Osteocyte (in vitro differentiated cells): Measurements from ENCODE around the gene GNAL. TPM values are rescaled to one million over a fixed set of nuclear protein-coding genes. Genes with fewer than 3 reads are reported as not detected.
"Not testable (repeated sequence)": the region's sequence is repeated elsewhere in the genome, so short reads cannot be mapped to it uniquely, and the experiment has no call there.

Source experiments
- DNase-seq: peaks from one replicate; pipeline ENCODE4 v3.0.0; 2021; ENCODE audit warnings: mixed read lengths; ENCODE audit not compliant: unreplicated experiment; ENCODE audit errors: extremely low spot score
- H3K27ac Mint-ChIP-seq: one replicate; pipeline ENCODE4 v1.8.0; 2021; ENCODE audit warnings: mild to moderate bottlenecking, mixed read lengths; ENCODE audit not compliant: unreplicated experiment
- H3K27me3 Mint-ChIP-seq: one replicate; pipeline ENCODE4 v1.8.0; 2021; ENCODE audit warnings: mixed read lengths; ENCODE audit not compliant: unreplicated experiment
- H3K36me3 Mint-ChIP-seq: one replicate; pipeline ENCODE4 v1.8.0; 2021; ENCODE audit warnings: mixed read lengths; ENCODE audit not compliant: unreplicated experiment
- H3K4me1 Mint-ChIP-seq: one replicate; pipeline ENCODE4 v1.8.0; 2021; ENCODE audit warnings: mixed read lengths; ENCODE audit not compliant: unreplicated experiment
- H3K4me3 Mint-ChIP-seq: one replicate; pipeline ENCODE4 v1.8.0; 2021; ENCODE audit warnings: mild to moderate bottlenecking, moderate library complexity, mixed read lengths; ENCODE audit not compliant: unreplicated experiment
- H3K9me3 Mint-ChIP-seq: one replicate; pipeline ENCODE4 v1.8.0; 2021; ENCODE audit warnings: mixed read lengths; ENCODE audit not compliant: unreplicated experiment
- CTCF ChIP-seq: fragments of 200-600 bp; sonication (generic); IDR thresholded peaks from 2 replicates; pipeline ENCODE4 v1.5.0; 2021; ENCODE audit warnings: antibody characterized with exemption, mild to moderate bottlenecking, moderate library complexity
- total RNA-seq: library from RNA; stranded (reverse); gene quantifications from 2 replicates; pipeline ENCODE4 v1.2.1, GENCODE V29; 2021

GNAL gene
- total RNA-seq, 1 donor from 2014 or later: 1.2 TPM

GRCh38 chr18:11849841-11850634 lies 161.0 kb downstream of the GNAL start:
- peak overlapping the region; percentile 100 for H3K4me3 Mint-ChIP-seq
- H3K36me3 Mint-ChIP-seq: peaks cover 2% of the 10 kb centered on the region
- peaks cover 6% of the 10 kb centered on the region for H3K27me3 Mint-ChIP-seq
- peak overlapping the region; percentile 100 for H3K27ac Mint-ChIP-seq
- no peaks in the 10 kb centered on the region for H3K9me3 Mint-ChIP-seq
- no peak for TF ChIP-seq CTCF
- no peak for DNase-seq
- H3K4me1 Mint-ChIP-seq: peaks cover 37% of the 10 kb centered on the region

- TF ChIP-seq CTCF: no peak
- peak overlapping the region; percentile 100 for H3K4me3 Mint-ChIP-seq
- peaks cover 2% of the 10 kb centered on the region for H3K36me3 Mint-ChIP-seq
- peaks cover 6% of the 10 kb centered on the region for H3K27me3 Mint-ChIP-seq
- no peaks in the 10 kb centered on the region for H3K9me3 Mint-ChIP-seq
- peak overlapping the region; percentile 100 for H3K27ac Mint-ChIP-seq
- DNase-seq: no peak
- H3K4me1 Mint-ChIP-seq: peaks cover 37% of the 10 kb centered on the region
Measured at GRCh38 chr18:11850821-11851145, 161.7 kb downstream of the GNAL start.

DNA sequence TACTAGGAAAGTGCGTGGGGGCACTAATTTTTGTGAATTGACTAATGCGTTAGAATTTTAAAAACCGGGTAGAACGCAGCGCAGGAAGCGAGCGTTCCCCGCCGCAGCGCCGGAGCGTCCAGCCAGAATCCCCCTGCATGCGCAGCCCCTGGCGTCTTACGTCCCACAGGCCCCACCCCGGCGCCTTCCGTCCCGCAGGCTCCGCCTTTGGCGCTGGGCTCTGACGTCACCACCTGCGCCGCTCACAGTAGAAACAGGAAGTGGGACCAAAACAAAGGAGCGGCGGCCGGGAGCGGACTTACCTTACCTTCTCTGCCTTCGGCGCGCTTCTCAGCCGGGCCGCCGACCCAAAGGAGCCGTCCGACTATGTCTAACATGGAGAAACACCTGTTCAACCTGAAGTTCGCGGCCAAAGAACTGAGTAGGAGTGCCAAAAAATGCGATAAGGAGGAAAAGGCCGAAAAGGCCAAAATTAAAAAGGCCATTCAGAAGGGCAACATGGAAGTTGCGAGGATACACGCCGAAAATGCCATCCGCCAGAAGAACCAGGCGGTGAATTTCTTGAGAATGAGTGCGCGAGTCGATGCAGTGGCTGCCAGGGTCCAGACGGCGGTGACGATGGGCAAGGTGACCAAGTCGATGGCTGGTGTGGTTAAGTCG lies 162.2 kb downstream of the GNAL start, which contains the start of gene CHMP1B:
Gene CHMP1B (plus strand): TSS at position 268 of the 660 bp plus-strand sequence. CDS start 99 bp downstream, at position 367.
- Mint-ChIP-seq H3K27me3 (peaks cover 4% of the 10 kb centered on the region), H3K36me3 (peaks cover 2% of the 10 kb centered on the region), H3K4me1 (peaks cover 41% of the 10 kb centered on the region), H3K9me3 (no peaks in the 10 kb centered on the region), H3K4me3 (peak within 1 kb of the TSS; percentile 100), H3K27ac (peak within 1 kb of the TSS; percentile 100)
- peak; percentile 98 for DNase-seq
- no peak for TF ChIP-seq CTCF

- peaks cover 46% of the 10 kb centered on the region for H3K4me1 Mint-ChIP-seq
- H3K9me3 Mint-ChIP-seq: no peaks in the 10 kb centered on the region
- DNase-seq: no peak
- H3K27ac Mint-ChIP-seq: peak overlapping the region; percentile 100
- peaks cover 2% of the 10 kb centered on the region for H3K36me3 Mint-ChIP-seq
- peak overlapping the region; percentile 100 for H3K4me3 Mint-ChIP-seq
- no peak for TF ChIP-seq CTCF
- H3K27me3 Mint-ChIP-seq: peaks cover 4% of the 10 kb centered on the region
Measured at GRCh38 chr18:11851806-11852337, 162.8 kb downstream of the GNAL start.

GRCh38 chr18:11854554-11854953 lies 165.5 kb downstream of the GNAL start:
- not testable (repeated sequence) for H3K9me3 Mint-ChIP-seq, H3K27ac Mint-ChIP-seq, H3K36me3 Mint-ChIP-seq, H3K4me3 Mint-ChIP-seq, H3K27me3 Mint-ChIP-seq, DNase-seq
- peaks cover 67% of the 10 kb centered on the region for H3K4me1 Mint-ChIP-seq
